GM23338 (cell line): Measurements from ENCODE around the gene CEBPE. TPM values are rescaled to one million over a fixed set of nuclear protein-coding genes. Genes with fewer than 3 reads are reported as not detected.

Experiments used
- ATAC-seq: fragments of 200-7000 bp; cut with Tn5 transposase; 3 replicates; pipeline ENCODE4 v1.9.1; 2020
- DNase-seq: peaks from one replicate; pipeline ENCODE4 v3.0.0-alpha.2; 2015; ENCODE audit warnings: low spot score
- H2AFZ ChIP-seq: fragments of 200-600 bp; sonication (generic); 2 replicates; pipeline ENCODE4 v1.8.0; 2016; ENCODE audit warnings: antibody characterized with exemption, mild to moderate bottlenecking, moderate library complexity
- H3F3A ChIP-seq: fragments of 200-600 bp; sonication (generic); replicated peaks from 2 replicates; pipeline ENCODE4 v1.8.0; 2017; ENCODE audit warnings: antibody characterized with exemption, mixed run types, low read depth
- H3K27ac ChIP-seq: fragments of 200-600 bp; sonication (generic); 2 replicates; pipeline ENCODE4 v1.6.1; 2016; ENCODE audit warnings: low read depth
- H3K27me3 ChIP-seq: fragments of 200-600 bp; sonication (generic); 2 replicates; pipeline ENCODE4 v1.8.0; 2016; ENCODE audit warnings: mild to moderate bottlenecking, mixed run types, moderate library complexity; ENCODE audit not compliant: insufficient read depth
- H3K36me3 ChIP-seq: fragments of 200-600 bp; sonication (generic); 2 replicates; pipeline ENCODE4 v1.8.0; 2016; ENCODE audit warnings: mild to moderate bottlenecking; ENCODE audit not compliant: insufficient read depth
- H3K4me1 ChIP-seq: fragments of 200-600 bp; sonication (generic); 2 replicates; pipeline ENCODE4 v1.8.0; 2016; ENCODE audit warnings: mild to moderate bottlenecking, moderate library complexity; ENCODE audit not compliant: insufficient read depth
- H3K4me2 ChIP-seq: fragments of 200-600 bp; sonication (generic); 2 replicates; pipeline ENCODE4 v1.7.1; 2017; ENCODE audit warnings: mixed run types
- H3K4me3 ChIP-seq: fragments of 200-600 bp; sonication (generic); 2 replicates; pipeline ENCODE4 v1.6.1; 2016; ENCODE audit warnings: mixed run types
- H3K79me2 ChIP-seq: fragments of 200-600 bp; sonication (generic); replicated peaks from 2 replicates; pipeline ENCODE4 v1.8.0; 2017; ENCODE audit warnings: mild to moderate bottlenecking; ENCODE audit not compliant: insufficient read depth
- H3K9me2 ChIP-seq: fragments of 200-600 bp; sonication (generic); 2 replicates; pipeline ENCODE4 v1.8.0; 2017; ENCODE audit not compliant: insufficient read depth
- H4K20me1 ChIP-seq: fragments of 200-600 bp; sonication (generic); replicated peaks from 2 replicates; pipeline ENCODE4 v1.8.0; 2017; ENCODE audit warnings: mild to moderate bottlenecking; ENCODE audit not compliant: insufficient read depth
- H3K27ac Mint-ChIP-seq: 2 replicates; pipeline ENCODE4 v1.8.0; 2020; ENCODE audit warnings: inconsistent platforms, mild to moderate bottlenecking, moderate library complexity, mixed read lengths
- H3K27me3 Mint-ChIP-seq: 3 replicates; pipeline ENCODE4 v1.8.0; 2022; ENCODE audit warnings: low read depth, mild to moderate bottlenecking, moderate library complexity, mixed read lengths, inconsistent platforms; ENCODE audit not compliant: insufficient read depth, poor library complexity
- H3K36me3 Mint-ChIP-seq: 3 replicates; pipeline ENCODE4 v1.8.0; 2021; ENCODE audit warnings: low read depth, mild to moderate bottlenecking, inconsistent platforms, moderate library complexity, mixed read lengths
- H3K4me1 Mint-ChIP-seq: 3 replicates; pipeline ENCODE4 v1.8.0; 2020; ENCODE audit warnings: mild to moderate bottlenecking, inconsistent platforms, mixed read lengths
- H3K4me3 Mint-ChIP-seq: 3 replicates; pipeline ENCODE4 v1.8.0; 2021; ENCODE audit warnings: moderate library complexity, mild to moderate bottlenecking, inconsistent platforms, mixed read lengths
- H3K9me3 Mint-ChIP-seq: 3 replicates; pipeline ENCODE4 v1.8.0; 2020; ENCODE audit warnings: moderate library complexity, mild to moderate bottlenecking, inconsistent platforms, mixed read lengths
- CREB1 ChIP-seq: fragments of 250-450 bp; sonication (Bioruptor Pico); IDR thresholded peaks from 2 replicates; pipeline ENCODE4 v1.5.0; 2020; ENCODE audit warnings: low read depth, mild to moderate bottlenecking, moderate library complexity
- EZH2phosphoT487 ChIP-seq: fragments of 200-600 bp; sonication (generic); IDR thresholded peaks from one replicate; pipeline ENCODE4 v1.8.1; 2018; ENCODE audit warnings: antibody characterized with exemption; ENCODE audit not compliant: unreplicated experiment
- NANOG ChIP-seq: IDR thresholded peaks from 2 replicates; pipeline ENCODE4 v1.6.1; 2016; ENCODE audit warnings: antibody characterized with exemption, borderline replicate concordance
- POLR2AphosphoS5 ChIP-seq: IDR thresholded peaks from 2 replicates; pipeline ENCODE4 v1.6.1; 2016; ENCODE audit warnings: antibody characterized with exemption, low read depth
- STAT1 ChIP-seq: IDR thresholded peaks from one replicate; pipeline ENCODE4 v1.6.1; 2016; ENCODE audit warnings: antibody characterized with exemption; ENCODE audit not compliant: unreplicated experiment
- ZNF331 ChIP-seq: fragments of 250-450 bp; sonication (Bioruptor Pico); IDR thresholded peaks from 2 replicates; pipeline ENCODE4 v1.5.0; 2020; ENCODE audit warnings: low read depth, mild to moderate bottlenecking, moderate library complexity
- polyA plus RNA-seq: library from polyadenylated mRNA; unstranded; fragments of >200 nt; fragmentation: Nextera tagmentation; extraction: Ambion mirVana; gene quantifications from 2 replicates; pipeline ENCODE4 v1.2.1, GENCODE V29; 2016
- total RNA-seq: library from RNA; depleted of rRNA; stranded (reverse); fragments of >200 nt; shearing (Covaris generic); gene quantifications from 2 replicates; pipeline ENCODE4 v1.2.3, GENCODE V29; 2014
- TF ChIP-seq, protein P1 (sequence below): fragments of 250-450 bp; sonication (Bioruptor Pico); IDR thresholded peaks from 2 replicates; pipeline ENCODE4 v1.5.0; 2020; ENCODE audit warnings: mild to moderate bottlenecking, moderate library complexity
- TF ChIP-seq, protein P2 (sequence below): IDR thresholded peaks from 2 replicates; pipeline ENCODE4 v1.6.1; 2016; ENCODE audit warnings: antibody characterized with exemption
- TF ChIP-seq, protein P3 (sequence below), 2 experiments: fragments of 200-600 bp in 1 of 2; sonication (generic) in 1 of 2; conservative IDR thresholded peaks; 2 replicates each; pipeline versions ENCODE4 v1.5.1 to v1.6.1; 2016 to 2017; ENCODE audit warnings: antibody characterized with exemption in 2 of 2, low read depth in 2 of 2, mild to moderate bottlenecking in 2 of 2, moderate library complexity in 1 of 2
- TF ChIP-seq, protein P4 (sequence below): IDR thresholded peaks from one replicate; pipeline ENCODE4 v1.6.1; 2018; ENCODE audit warnings: antibody characterized with exemption; ENCODE audit not compliant: unreplicated experiment

The CEBPE gene
- total and polyA plus RNA-seq, 2 experiments from 2014 or later = not detected

DNA sequence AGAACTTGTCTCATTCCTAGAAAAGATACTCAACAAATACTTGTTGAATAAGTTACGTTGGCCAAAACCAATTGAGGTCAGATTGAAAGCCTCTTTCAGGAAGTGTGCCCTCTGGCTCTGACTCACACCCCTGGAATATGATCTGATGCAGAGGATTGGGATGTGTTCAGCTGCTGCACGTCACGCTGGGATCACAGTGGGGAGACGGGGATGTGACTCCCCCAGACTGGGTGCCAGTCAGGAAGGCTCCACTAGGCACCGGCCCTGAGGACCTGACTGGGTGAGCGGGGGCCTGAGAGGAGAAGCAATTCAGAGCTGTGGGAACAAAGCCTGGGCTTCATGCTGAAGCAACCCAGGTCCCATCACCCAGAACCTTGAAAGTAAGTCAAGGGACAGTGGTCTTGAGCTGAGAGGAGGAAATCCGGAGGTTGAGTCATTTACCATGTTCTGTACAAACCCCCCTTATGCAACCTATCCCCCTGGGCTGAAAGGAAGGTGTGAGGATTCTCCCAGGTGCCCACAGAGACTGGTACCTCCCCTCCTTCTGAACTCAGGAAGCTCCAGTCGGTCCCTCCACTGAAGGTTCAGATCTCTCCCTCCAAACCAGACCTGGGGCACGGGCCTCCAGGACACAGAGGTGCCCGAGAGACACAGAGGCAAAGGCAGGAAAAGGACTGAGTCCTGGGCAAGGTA, 3.9 kb downstream of the CEBPE start (continued):
- TF ChIP-seq, protein P1, sequence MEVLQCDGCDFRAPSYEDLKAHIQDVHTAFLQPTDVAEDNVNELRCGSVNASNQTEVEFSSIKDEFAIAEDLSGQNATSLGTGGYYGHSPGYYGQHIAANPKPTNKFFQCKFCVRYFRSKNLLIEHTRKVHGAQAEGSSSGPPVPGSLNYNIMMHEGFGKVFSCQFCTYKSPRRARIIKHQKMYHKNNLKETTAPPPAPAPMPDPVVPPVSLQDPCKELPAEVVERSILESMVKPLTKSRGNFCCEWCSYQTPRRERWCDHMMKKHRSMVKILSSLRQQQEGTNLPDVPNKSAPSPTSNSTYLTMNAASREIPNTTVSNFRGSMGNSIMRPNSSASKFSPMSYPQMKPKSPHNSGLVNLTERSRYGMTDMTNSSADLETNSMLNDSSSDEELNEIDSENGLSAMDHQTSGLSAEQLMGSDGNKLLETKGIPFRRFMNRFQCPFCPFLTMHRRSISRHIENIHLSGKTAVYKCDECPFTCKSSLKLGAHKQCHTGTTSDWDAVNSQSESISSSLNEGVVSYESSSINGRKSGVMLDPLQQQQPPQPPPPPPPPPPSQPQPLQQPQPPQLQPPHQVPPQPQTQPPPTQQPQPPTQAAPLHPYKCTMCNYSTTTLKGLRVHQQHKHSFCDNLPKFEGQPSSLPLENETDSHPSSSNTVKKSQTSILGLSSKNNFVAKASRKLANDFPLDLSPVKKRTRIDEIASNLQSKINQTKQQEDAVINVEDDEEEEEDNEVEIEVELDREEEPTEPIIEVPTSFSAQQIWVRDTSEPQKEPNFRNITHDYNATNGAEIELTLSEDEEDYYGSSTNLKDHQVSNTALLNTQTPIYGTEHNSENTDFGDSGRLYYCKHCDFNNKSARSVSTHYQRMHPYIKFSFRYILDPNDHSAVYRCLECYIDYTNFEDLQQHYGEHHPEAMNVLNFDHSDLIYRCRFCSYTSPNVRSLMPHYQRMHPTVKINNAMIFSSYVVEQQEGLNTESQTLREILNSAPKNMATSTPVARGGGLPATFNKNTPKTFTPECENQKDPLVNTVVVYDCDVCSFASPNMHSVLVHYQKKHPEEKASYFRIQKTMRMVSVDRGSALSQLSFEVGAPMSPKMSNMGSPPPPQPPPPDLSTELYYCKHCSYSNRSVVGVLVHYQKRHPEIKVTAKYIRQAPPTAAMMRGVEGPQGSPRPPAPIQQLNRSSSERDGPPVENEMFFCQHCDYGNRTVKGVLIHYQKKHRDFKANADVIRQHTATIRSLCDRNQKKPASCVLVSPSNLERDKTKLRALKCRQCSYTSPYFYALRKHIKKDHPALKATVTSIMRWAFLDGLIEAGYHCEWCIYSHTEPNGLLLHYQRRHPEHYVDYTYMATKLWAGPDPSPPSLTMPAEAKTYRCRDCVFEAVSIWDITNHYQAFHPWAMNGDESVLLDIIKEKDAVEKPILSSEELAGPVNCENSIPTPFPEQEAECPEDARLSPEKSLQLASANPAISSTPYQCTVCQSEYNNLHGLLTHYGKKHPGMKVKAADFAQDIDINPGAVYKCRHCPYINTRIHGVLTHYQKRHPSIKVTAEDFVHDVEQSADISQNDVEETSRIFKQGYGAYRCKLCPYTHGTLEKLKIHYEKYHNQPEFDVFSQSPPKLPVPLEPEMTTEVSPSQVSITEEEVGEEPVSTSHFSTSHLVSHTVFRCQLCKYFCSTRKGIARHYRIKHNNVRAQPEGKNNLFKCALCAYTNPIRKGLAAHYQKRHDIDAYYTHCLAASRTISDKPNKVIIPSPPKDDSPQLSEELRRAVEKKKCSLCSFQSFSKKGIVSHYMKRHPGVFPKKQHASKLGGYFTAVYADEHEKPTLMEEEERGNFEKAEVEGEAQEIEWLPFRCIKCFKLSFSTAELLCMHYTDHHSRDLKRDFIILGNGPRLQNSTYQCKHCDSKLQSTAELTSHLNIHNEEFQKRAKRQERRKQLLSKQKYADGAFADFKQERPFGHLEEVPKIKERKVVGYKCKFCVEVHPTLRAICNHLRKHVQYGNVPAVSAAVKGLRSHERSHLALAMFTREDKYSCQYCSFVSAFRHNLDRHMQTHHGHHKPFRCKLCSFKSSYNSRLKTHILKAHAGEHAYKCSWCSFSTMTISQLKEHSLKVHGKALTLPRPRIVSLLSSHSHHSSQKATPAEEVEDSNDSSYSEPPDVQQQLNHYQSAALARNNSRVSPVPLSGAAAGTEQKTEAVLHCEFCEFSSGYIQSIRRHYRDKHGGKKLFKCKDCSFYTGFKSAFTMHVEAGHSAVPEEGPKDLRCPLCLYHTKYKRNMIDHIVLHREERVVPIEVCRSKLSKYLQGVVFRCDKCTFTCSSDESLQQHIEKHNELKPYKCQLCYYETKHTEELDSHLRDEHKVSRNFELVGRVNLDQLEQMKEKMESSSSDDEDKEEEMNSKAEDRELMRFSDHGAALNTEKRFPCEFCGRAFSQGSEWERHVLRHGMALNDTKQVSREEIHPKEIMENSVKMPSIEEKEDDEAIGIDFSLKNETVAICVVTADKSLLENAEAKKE (CRISPR knock-in tag) = no peak
- no peak for TF ChIP-seq EZH2phosphoT487
- TF ChIP-seq ZNF331 = no peak
- TF ChIP-seq STAT1 = no peak

DNA sequence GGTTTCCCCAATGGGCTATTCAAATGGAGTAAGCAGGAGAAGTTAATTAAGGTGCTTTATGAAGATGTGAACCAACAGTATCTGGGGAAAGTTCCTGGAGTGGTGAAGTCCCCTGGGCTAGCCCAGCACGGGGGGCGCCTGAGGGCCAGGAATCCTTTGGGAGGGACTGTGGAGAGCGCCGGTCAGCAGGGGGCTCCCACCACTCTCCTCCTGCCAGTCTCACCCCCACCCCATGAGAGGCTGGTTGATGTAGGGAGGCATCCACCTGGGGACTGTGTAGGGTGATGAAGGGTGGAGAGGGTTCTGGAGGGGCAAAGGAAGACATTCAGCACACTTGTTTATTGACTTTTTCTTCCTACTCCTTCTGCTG, 4.4 kb downstream of the CEBPE start:
- Mint-ChIP-seq H3K27ac (no peak overlapping the region), H3K9me3 (no peaks in the 10 kb centered on the region; the same call in 2 of the 3 replicates), H3K4me3 (no peak overlapping the region; the same call in 2 of the 3 replicates)

More for the DNA sequence above, 4.4 kb downstream of the CEBPE start:
- Mint-ChIP-seq H3K36me3 (no peaks in the 10 kb centered on the region), H3K27me3 (peaks cover 8% of the 10 kb centered on the region), H3K4me1 (peaks cover 25% of the 10 kb centered on the region)
- DNase-seq (no peak), ATAC-seq (no peak)
- H3F3A ChIP-seq = no peaks in the 10 kb centered on the region
- no peak overlapping the region for H3K27ac ChIP-seq
- no peak overlapping the region for H2AFZ ChIP-seq
- peaks cover 18% of the 10 kb centered on the region for H3K4me1 ChIP-seq
- no peak overlapping the region for H3K4me2 ChIP-seq
- no peaks in the 10 kb centered on the region for H3K36me3 ChIP-seq
- H3K9me2 ChIP-seq = no peaks in the 10 kb centered on the region
- no peaks in the 10 kb centered on the region for H4K20me1 ChIP-seq
- H3K4me3 ChIP-seq = no peak overlapping the region
- no peak for TF ChIP-seq ZNF331
- no peak for TF ChIP-seq POLR2AphosphoS5
- TF ChIP-seq CREB1 (CRISPR knock-in tag) = no peak
- TF ChIP-seq, protein P2, sequence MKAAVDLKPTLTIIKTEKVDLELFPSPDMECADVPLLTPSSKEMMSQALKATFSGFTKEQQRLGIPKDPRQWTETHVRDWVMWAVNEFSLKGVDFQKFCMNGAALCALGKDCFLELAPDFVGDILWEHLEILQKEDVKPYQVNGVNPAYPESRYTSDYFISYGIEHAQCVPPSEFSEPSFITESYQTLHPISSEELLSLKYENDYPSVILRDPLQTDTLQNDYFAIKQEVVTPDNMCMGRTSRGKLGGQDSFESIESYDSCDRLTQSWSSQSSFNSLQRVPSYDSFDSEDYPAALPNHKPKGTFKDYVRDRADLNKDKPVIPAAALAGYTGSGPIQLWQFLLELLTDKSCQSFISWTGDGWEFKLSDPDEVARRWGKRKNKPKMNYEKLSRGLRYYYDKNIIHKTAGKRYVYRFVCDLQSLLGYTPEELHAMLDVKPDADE = no peak
- TF ChIP-seq, protein P3, sequence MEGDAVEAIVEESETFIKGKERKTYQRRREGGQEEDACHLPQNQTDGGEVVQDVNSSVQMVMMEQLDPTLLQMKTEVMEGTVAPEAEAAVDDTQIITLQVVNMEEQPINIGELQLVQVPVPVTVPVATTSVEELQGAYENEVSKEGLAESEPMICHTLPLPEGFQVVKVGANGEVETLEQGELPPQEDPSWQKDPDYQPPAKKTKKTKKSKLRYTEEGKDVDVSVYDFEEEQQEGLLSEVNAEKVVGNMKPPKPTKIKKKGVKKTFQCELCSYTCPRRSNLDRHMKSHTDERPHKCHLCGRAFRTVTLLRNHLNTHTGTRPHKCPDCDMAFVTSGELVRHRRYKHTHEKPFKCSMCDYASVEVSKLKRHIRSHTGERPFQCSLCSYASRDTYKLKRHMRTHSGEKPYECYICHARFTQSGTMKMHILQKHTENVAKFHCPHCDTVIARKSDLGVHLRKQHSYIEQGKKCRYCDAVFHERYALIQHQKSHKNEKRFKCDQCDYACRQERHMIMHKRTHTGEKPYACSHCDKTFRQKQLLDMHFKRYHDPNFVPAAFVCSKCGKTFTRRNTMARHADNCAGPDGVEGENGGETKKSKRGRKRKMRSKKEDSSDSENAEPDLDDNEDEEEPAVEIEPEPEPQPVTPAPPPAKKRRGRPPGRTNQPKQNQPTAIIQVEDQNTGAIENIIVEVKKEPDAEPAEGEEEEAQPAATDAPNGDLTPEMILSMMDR (conservative IDR thresholded peaks at IDR 0.05; ENCODE audit: low read depth in 2 of 2) = peak; percentile 15 to 36; a peak in 2 of 4 replicates
- TF ChIP-seq NANOG = no peak
- TF ChIP-seq, protein P4, sequence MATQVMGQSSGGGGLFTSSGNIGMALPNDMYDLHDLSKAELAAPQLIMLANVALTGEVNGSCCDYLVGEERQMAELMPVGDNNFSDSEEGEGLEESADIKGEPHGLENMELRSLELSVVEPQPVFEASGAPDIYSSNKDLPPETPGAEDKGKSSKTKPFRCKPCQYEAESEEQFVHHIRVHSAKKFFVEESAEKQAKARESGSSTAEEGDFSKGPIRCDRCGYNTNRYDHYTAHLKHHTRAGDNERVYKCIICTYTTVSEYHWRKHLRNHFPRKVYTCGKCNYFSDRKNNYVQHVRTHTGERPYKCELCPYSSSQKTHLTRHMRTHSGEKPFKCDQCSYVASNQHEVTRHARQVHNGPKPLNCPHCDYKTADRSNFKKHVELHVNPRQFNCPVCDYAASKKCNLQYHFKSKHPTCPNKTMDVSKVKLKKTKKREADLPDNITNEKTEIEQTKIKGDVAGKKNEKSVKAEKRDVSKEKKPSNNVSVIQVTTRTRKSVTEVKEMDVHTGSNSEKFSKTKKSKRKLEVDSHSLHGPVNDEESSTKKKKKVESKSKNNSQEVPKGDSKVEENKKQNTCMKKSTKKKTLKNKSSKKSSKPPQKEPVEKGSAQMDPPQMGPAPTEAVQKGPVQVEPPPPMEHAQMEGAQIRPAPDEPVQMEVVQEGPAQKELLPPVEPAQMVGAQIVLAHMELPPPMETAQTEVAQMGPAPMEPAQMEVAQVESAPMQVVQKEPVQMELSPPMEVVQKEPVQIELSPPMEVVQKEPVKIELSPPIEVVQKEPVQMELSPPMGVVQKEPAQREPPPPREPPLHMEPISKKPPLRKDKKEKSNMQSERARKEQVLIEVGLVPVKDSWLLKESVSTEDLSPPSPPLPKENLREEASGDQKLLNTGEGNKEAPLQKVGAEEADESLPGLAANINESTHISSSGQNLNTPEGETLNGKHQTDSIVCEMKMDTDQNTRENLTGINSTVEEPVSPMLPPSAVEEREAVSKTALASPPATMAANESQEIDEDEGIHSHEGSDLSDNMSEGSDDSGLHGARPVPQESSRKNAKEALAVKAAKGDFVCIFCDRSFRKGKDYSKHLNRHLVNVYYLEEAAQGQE = no peak
- no peaks in the 10 kb centered on the region for H3K27me3 ChIP-seq
- no peaks in the 10 kb centered on the region for H3K79me2 ChIP-seq
